Heart left ventricle (tissue), 13 donors: ENCODE data around the gene RALGAPA2.

Source experiments
- POLR2A ChIP-seq, 2 donors: fragments of 450-650 bp; IDR thresholded peaks; one replicate each; pipeline ENCODE4 v1.6.1; 2017; ENCODE audit warnings: antibody characterized with exemption in 2 of 2, mild to moderate bottlenecking in 2 of 2, moderate library complexity in 2 of 2
- TF ChIP-seq, protein P1 (sequence below), 12 donors: fragments of 200-600 bp; sonication (generic) in 4 of 12; IDR thresholded peaks; one replicate each; pipeline versions ENCODE4 v1.5.0 to v1.8.0; 2018 to 2022; ENCODE audit warnings: antibody characterized with exemption in 12 of 12, mild to moderate bottlenecking in 5 of 12
- donor health status: ischemic (EF 13 %, LVEDD 7.1; RV severe dilation, severe dysfunction).
- donor health status: DM: no; HTN: yes; CAD: no.
- donor health status: DM: no; HTN: no; CAD: no.
- donor health status: ischemic (EF 25% LVEDD 6.9; RV normal size, moderate dysfunction).
- donor health status: ischemic (EF 25% LVEDD 5.7; RV mildly dilated, moderate dysfunction).
- donor health status: ischemic (EF 35%, LVEDD 5.7; RV mildly dilated, moderate dysfunction).
- donor health status: nonischemic (EF 11% LVEDD 7.7; RV severe dilation, severe dysfunction).
- donor health status: DM: yes; HTN: yes; CAD: no.
- donor health status: PGD.
- donor health status: ischemic (EF 29% LVEDD 5.4; RV normal size, mild dysfunction).
- donor health status: nonischemic (EF 23%, LVEDD 6.1; RV moderate dilation, normal function).

GRCh38 chr20:20443504-20443903 is 268.9 kb downstream of the RALGAPA2 start:
- TF ChIP-seq, protein P1, sequence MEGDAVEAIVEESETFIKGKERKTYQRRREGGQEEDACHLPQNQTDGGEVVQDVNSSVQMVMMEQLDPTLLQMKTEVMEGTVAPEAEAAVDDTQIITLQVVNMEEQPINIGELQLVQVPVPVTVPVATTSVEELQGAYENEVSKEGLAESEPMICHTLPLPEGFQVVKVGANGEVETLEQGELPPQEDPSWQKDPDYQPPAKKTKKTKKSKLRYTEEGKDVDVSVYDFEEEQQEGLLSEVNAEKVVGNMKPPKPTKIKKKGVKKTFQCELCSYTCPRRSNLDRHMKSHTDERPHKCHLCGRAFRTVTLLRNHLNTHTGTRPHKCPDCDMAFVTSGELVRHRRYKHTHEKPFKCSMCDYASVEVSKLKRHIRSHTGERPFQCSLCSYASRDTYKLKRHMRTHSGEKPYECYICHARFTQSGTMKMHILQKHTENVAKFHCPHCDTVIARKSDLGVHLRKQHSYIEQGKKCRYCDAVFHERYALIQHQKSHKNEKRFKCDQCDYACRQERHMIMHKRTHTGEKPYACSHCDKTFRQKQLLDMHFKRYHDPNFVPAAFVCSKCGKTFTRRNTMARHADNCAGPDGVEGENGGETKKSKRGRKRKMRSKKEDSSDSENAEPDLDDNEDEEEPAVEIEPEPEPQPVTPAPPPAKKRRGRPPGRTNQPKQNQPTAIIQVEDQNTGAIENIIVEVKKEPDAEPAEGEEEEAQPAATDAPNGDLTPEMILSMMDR (IDR thresholded peaks at IDR 0.05) = no peak
- TF ChIP-seq POLR2A (IDR thresholded peaks at IDR 0.05) = no peak
